Spinal cord (tissue), 10 donors: ENCODE measurements around the gene PRELID3B. TPM values are rescaled to one million over a fixed set of nuclear protein-coding genes. Genes with fewer than 3 reads are reported as not detected.
A peak's percentile ranks its signal among the peaks of the same experiment; 100 is the strongest.

Source experiments
- DNase-seq, 6 donors: peaks; one replicate each; pipeline versions ENCODE4 v3.0.0 to v3.0.0-alpha.2; 2013 to 2015; ENCODE audit warnings: low spot score in 6 of 6, low read depth in 4 of 6
- H3K27ac ChIP-seq: one replicate; pipeline ENCODE4 v1.5.1; 2013; ENCODE audit warnings: low read depth, low read length, control low read depth
- H3K27me3 ChIP-seq: one replicate; pipeline ENCODE4 v1.6.1; 2013; ENCODE audit warnings: low read length; ENCODE audit not compliant: control insufficient read depth, insufficient read depth
- H3K36me3 ChIP-seq: one replicate; pipeline ENCODE4 v1.6.1; 2013; ENCODE audit warnings: low read length; ENCODE audit not compliant: control insufficient read depth, insufficient read depth
- H3K4me1 ChIP-seq: one replicate; pipeline ENCODE4 v1.6.1; 2013; ENCODE audit warnings: low read length; ENCODE audit not compliant: control insufficient read depth, insufficient read depth
- H3K4me3 ChIP-seq: one replicate; pipeline ENCODE4 v1.5.1; 2013; ENCODE audit warnings: low read depth, low read length, control low read depth
- H3K9me3 ChIP-seq: one replicate; pipeline ENCODE4 v1.6.1; 2013; ENCODE audit warnings: low read length; ENCODE audit not compliant: control insufficient read depth, insufficient read depth
- WGBS: methylation state at CpG from one replicate; pipeline ENCODE4 v1.1.5; 2013; ENCODE audit warnings: missing lambda C conversion rate; ENCODE audit not compliant: insufficient coverage; 5-methylcytosine and 5-hydroxymethylcytosine counted together
- polyA plus RNA-seq, 2 donors: library from polyadenylated mRNA; unstranded; fragments of 120-200 nt; gene quantifications; one replicate each; pipeline ENCODE4 v1.2.1, GENCODE V29; 2013; ENCODE audit not compliant: insufficient read length in 2 of 2
- total RNA-seq, 2 donors: library from RNA; depleted of rRNA in 1 of 2; stranded (reverse); fragments of 120-200 nt in 1 of 2; fragments of >200 nt in 1 of 2; gene quantifications; one replicate each; pipeline versions ENCODE4 v1.2.3 to v1.2.4, GENCODE V29; 2013 to 2014
- donor health status: healthy.

PRELID3B gene
- total and polyA plus RNA-seq, 4 donors = 50.9 to 66.0 (median 62.4) TPM

DNA sequence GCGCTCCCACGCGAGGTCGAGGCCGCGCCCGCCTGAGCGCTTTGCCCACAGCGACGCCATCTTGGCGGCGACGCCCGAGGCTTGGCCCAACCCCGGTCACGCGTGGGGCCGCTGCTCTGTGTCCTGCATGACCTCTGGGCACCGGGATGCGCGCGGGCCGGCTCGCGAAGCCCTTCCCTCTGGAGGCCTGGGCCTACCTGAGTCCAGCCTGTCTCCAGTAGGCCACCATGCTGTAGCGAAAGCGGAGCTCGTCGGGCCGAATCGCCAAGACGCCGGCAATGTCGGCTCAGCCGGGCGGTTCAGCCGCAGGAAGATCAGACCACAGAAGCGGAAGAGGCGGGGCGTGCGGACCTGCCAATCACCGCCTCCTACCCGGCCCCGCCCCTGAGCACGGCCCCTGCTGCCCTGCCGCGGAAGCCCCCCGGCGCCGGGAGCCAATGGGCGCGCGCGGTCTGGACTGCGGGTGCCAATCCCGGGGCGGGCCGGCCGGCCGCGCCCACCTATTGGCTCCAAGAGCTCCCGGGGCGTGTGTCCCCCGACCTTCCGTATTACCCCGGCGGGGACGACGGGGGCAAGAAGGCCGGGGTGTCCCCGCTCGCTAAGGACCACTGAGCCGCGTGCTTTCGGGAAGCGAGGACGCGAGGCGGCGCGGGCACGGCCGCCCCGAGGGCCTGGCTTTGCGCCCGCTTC, 10.4 kb downstream of the PRELID3B start, which contains the start of gene ATP5F1E:
ATP5F1E (minus strand) TSS at position 313 of the 690 bp plus-strand sequence; CDS start at position 229, 84 bp downstream.
- Histone ChIP-seq H3K27ac (peak within 1 kb of the TSS; percentile 87), H3K36me3 (peaks cover 12% of the 10 kb centered on the region)
- WGBS = under 1% methylated on average over 86 of the region's 86 CpGs

DNA sequence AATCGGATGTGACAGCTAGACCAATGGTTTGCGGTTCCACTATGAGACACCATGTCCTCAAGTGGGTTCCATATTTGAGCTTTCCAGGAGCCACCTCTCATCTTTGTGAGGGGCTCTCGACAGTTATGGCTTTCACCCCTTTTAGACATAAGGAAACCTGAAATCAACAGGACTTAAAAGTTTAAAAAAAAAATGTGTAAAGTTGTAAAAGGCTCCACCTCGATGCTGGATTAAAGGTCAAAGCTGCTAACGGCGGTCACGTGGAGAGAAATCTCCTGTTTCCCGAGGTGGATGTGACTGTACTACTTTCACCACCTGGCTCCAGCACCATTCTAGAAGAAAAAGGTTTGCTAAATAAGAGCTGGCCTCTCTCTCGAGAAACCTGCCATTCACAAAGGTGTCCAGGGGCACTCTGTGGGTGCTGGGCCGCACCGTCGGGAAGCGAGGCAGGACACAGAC, 11.0 kb downstream of the PRELID3B start:
- WGBS = 22% methylated on average over 12 of the region's 13 CpGs
- H3K36me3 ChIP-seq = peaks cover 12% of the 10 kb centered on the region
- H3K4me1 ChIP-seq = peaks cover 13% of the 10 kb centered on the region
- H3K4me3 ChIP-seq = peak overlapping the region; percentile 88
- no peaks in the 10 kb centered on the region for H3K9me3 ChIP-seq
- no peak for DNase-seq
- no peaks in the 10 kb centered on the region for H3K27me3 ChIP-seq
- H3K27ac ChIP-seq = peak overlapping the region; percentile 87

More for the DNA sequence above, 10.4 kb downstream of the PRELID3B start, which contains the start of gene ATP5F1E:
- Histone ChIP-seq H3K4me1 (peaks cover 13% of the 10 kb centered on the region), H3K4me3 (peak within 1 kb of the TSS; percentile 88), H3K9me3 (no peaks in the 10 kb centered on the region), H3K27me3 (no peaks in the 10 kb centered on the region)
- peak; percentile 72 to 99 (median 92) for DNase-seq

DNA sequence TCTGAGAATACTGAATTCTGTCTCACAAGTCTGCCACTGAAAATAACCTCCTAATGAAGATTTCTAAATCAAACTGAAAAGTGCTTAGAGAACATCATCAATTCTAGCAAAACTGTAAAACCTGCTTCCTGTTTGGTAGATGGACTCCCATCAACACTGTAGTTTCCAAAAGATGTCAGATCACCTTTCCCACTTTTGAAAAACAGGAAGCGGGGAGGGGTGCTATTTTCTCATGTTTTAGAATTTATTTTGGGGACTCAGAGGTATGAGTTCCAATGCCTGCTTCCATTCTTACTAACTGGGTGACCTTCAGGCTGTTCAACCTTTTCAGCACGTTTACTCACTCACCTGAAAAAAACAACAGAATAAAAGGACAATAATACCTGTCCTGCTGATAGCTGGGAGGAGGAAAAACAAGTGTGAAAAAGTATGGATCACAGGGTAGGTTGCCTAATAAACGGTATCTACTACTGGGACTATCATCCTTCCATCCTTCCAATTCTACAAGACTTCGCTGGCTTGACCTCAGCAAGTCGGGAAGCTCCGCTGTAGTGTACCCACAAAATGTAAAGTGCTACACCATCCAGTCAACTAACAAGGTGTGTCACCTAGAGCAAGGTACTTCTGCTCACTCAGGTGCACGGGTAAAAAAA, 11.5 kb downstream of the PRELID3B start:
- WGBS = 86% methylated on average over 4 of the region's 7 CpGs
- no peak overlapping the region for H3K27ac ChIP-seq

DNA sequence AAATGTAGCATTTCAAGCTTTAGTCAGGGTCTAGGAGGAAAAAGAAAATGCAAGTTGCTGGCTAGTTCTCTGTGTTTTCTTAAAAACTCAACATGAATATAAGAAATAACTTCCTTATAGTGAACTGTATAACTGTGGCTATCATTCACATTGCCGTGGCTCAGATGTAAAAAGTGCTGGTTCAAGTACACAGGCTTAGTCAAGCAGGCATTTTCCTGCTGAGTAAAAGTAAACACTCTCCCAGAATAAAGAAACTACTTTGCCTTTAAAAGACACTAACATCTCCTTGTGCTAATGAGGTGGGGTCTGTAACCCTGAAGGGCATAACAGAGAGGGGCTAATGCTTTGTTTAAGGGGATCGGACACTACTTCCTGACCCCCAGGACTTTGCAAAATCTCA, 13.8 kb downstream of the PRELID3B start:
- Histone ChIP-seq H3K36me3 (peaks cover 13% of the 10 kb centered on the region), H3K4me1 (peaks cover 16% of the 10 kb centered on the region), H3K27me3 (no peaks in the 10 kb centered on the region), H3K9me3 (no peaks in the 10 kb centered on the region), H3K27ac (no peak overlapping the region), H3K4me3 (no peak overlapping the region)
- no peak for DNase-seq
- WGBS = 25% methylated on average over 1 of the region's 2 CpGs

More for the DNA sequence above, 11.5 kb downstream of the PRELID3B start:
- Histone ChIP-seq H3K9me3 (no peaks in the 10 kb centered on the region), H3K4me1 (peaks cover 13% of the 10 kb centered on the region), H3K27me3 (no peaks in the 10 kb centered on the region), H3K4me3 (peak overlapping the region; percentile 88), H3K36me3 (peaks cover 10% of the 10 kb centered on the region)
- DNase-seq = no peak

DNA sequence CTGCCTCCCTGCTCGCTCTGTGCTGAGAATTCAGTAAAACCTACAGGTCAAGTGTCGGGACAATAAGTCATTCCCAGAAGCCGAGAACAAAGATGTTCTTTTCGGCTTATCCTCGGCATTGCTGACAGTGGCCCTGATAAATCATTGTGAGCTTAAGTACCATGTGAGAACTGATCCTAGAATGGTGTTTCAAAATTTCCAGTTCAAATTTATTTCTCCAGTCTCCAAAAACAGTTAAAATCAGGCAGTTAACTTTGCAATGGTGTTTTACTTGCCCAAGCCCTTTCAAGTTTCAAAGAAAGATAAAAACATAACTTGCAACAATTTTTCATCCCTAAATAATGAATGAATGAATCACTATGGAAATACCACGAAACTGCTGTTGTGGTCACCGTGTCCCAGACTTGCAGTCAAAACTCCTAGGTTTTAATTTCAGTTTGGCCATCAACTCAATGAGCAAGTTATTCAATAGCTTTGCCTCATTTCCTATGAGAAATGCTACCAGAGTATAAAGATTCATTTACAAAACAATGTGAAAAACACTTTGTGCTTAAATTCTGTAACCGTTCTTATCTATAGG, 14.8 kb downstream of the PRELID3B start:
- no peak overlapping the region for H3K4me3 ChIP-seq
- no peak for DNase-seq
- H3K36me3 ChIP-seq = peaks cover 20% of the 10 kb centered on the region
- no peaks in the 10 kb centered on the region for H3K9me3 ChIP-seq
- H3K4me1 ChIP-seq = peaks cover 14% of the 10 kb centered on the region
- WGBS = 25% methylated on average over 7 of the region's 8 CpGs
- H3K27ac ChIP-seq = no peak overlapping the region
- H3K27me3 ChIP-seq = no peaks in the 10 kb centered on the region

DNA sequence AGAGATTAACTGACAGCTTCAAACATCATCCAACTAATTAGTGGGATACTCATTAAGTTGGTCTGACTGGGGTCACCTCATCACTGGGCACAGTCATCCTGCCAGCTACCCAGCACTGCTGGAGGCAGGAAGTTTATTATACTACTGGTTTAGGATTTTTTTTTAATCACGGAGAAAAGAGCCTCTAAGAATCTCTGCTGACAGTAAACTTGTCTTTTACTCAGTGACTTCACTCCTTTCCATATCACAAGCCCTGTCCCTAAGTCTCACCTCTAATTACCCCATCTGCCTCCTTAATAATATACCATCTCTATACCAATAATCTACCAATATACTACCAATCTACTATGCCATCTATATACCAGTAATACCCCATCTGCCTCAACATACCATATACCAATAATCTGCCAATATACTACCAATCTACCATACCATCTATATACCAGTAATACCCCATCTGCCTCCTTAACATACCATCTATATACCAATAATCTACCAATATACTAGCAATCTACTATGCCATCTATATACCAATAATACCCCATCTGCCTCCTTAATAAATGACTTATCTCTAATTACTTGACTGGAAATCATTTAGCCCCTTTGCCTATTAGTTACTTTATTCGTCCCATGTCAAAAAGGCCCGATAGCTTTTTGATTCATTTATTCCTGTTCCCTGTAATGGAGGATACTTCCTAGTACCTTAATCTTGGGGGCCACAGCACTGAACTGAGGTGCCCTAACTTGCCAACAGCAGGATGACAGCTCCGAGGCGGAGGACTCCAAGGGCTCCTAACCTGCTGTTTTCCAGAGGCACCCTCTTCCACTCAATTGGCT, 15.5 kb downstream of the PRELID3B start:
- DNase-seq = no peak
- Histone ChIP-seq H3K27ac (no peak overlapping the region), H3K4me3 (no peak overlapping the region), H3K27me3 (no peaks in the 10 kb centered on the region), H3K4me1 (peaks cover 11% of the 10 kb centered on the region), H3K9me3 (no peaks in the 10 kb centered on the region), H3K36me3 (peaks cover 24% of the 10 kb centered on the region)
- WGBS = 35% methylated on average over 3 of the region's 5 CpGs

DNA sequence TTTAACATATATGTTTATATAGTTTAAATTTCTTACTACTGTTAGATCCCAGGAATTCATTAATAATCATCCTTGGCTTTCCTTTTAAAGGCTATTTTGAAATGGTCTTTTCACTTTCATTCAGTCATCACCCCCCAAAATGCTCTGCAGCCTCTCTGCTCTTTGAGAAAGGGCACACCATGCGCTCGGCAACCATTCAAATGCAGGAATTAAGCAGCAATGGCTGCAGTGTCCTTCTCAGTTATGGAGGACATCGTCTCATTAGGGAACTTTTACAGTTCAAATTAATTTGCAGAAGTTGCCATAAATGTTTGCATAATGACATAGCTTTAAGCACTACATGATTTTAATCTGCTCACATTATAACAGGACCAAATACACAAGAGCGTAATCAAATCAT, 17.1 kb downstream of the PRELID3B start:
- Histone ChIP-seq H3K9me3 (no peaks in the 10 kb centered on the region), H3K36me3 (peaks cover 24% of the 10 kb centered on the region), H3K4me1 (peaks cover 6% of the 10 kb centered on the region), H3K27me3 (no peaks in the 10 kb centered on the region), H3K4me3 (no peak overlapping the region), H3K27ac (no peak overlapping the region)
- 77% methylated on average over 2 of the region's 4 CpGs for WGBS
- peak in 1 of 6 donors; percentile 84 for DNase-seq

DNA sequence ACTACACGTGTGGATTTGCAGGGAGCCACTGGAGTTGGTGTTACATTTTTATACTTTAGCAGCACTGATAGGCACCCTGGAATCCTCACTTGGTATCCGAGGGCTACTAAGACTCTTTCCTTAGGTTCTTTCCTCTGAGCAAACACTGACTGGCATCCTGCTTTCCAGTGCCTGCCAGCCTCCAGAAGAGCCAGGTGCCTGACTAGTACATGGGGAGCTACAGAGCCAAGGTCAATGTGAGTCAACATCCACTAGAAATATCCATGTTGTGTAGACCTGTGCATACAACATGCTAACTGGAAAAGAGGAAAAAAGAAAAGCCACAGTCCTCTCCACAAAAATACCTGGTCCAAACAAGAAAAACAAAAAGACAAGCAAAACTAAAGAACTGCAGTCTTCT, 17.5 kb downstream of the PRELID3B start:
- no peaks in the 10 kb centered on the region for H3K27me3 ChIP-seq
- 90% methylated on average over 1 of the region's 2 CpGs for WGBS
- DNase-seq = no peak
- H3K36me3 ChIP-seq = peaks cover 24% of the 10 kb centered on the region
- no peak overlapping the region for H3K27ac ChIP-seq
- H3K9me3 ChIP-seq = no peaks in the 10 kb centered on the region
- no peak overlapping the region for H3K4me3 ChIP-seq
- peaks cover 6% of the 10 kb centered on the region for H3K4me1 ChIP-seq

DNA sequence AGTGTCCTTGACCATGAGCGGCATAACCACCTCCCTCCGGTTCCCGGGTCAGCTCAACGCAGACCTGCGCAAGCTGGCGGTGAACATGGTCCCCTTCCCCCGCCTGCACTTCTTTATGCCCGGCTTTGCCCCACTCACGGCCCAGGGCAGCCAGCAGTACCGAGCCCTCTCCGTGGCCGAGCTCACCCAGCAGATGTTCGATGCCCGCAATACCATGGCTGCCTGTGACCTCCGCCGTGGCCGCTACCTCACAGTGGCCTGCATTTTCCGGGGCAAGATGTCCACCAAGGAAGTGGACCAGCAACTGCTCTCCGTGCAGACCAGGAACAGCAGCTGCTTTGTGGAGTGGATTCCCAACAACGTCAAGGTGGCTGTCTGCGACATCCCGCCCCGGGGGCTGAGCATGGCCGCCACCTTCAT, 18.5 kb downstream of the PRELID3B start:
- 97% methylated on average over 24 of the region's 24 CpGs for WGBS
- peaks cover 25% of the 10 kb centered on the region for H3K36me3 ChIP-seq

More for the DNA sequence above, 18.5 kb downstream of the PRELID3B start:
- H3K4me1 ChIP-seq = peaks cover 6% of the 10 kb centered on the region
- no peaks in the 10 kb centered on the region for H3K27me3 ChIP-seq
- no peak overlapping the region for H3K27ac ChIP-seq
- H3K9me3 ChIP-seq = no peaks in the 10 kb centered on the region
- H3K4me3 ChIP-seq = no peak overlapping the region
- no peak for DNase-seq
